Mucosa of rectum (tissue), 2 donors: ENCODE data around the gene ADGRL1.
A peak's percentile ranks its signal among the peaks of the same experiment; 100 is the strongest.

Experiments
- H3K27ac ChIP-seq, 2 donors: one replicate each; pipeline ENCODE4 v1.7.0; 2013; ENCODE audit warnings: inconsistent platforms in 2 of 2, low read depth in 2 of 2, low read length in 2 of 2
- H3K27me3 ChIP-seq, 2 donors: one replicate each; pipeline ENCODE4 v1.7.0; 2013; ENCODE audit warnings: low read length in 2 of 2; ENCODE audit not compliant: control insufficient read depth in 2 of 2, insufficient read depth in 2 of 2
- H3K36me3 ChIP-seq, 2 donors: one replicate each; pipeline ENCODE4 v1.7.0; 2013; ENCODE audit warnings: low read length in 2 of 2; ENCODE audit not compliant: control insufficient read depth in 2 of 2, insufficient read depth in 2 of 2
- H3K4me1 ChIP-seq, 2 donors: one replicate each; pipeline ENCODE4 v1.7.0; 2013; ENCODE audit warnings: low read length in 2 of 2, mild to moderate bottlenecking in 1 of 2; ENCODE audit not compliant: control insufficient read depth in 2 of 2, insufficient read depth in 2 of 2
- H3K4me3 ChIP-seq, 2 donors: one replicate each; pipeline ENCODE4 v1.7.0; 2013; ENCODE audit warnings: low read length in 2 of 2
- H3K9ac ChIP-seq, 2 donors: one replicate each; pipeline ENCODE4 v1.7.0; 2013; ENCODE audit warnings: low read length in 2 of 2, low read depth in 1 of 2, mild to moderate bottlenecking in 1 of 2
- H3K9me3 ChIP-seq, 2 donors: one replicate each; pipeline ENCODE4 v1.7.0; 2013; ENCODE audit warnings: low read length in 2 of 2; ENCODE audit not compliant: control insufficient read depth in 2 of 2
- donor health status: healthy.
- donor health status: Normal muscosa, but diverticular disease.

The ADGRL1 gene

DNA sequence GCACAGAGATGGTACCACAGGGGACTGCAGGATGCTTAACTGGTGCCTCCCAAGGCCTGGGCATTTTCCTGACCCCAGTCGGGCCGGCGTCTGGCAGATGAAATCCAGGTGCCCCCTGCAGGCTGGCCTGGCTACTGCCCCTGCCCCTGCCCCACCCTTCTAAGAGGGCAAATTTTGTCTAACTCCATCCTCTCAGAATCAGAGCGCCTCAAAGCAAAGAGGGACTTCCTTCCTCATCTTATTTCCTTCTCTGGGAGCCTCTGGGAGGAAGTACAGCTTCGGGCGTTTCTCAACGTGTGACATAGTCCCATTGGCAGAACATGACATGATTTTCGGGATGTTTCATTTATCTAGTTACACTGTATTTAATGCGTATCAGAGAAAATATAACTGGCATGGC, 91.1 kb downstream of the ADGRL1 start:
- H3K36me3 ChIP-seq = no peaks in the 10 kb centered on the region
- H3K4me1 ChIP-seq = peaks cover 29 to 39% of the 10 kb centered on the region in 2 donors
- H3K27me3 ChIP-seq = no peaks in the 10 kb centered on the region
- no peaks in the 10 kb centered on the region for H3K9me3 ChIP-seq
- H3K9ac ChIP-seq = no peak overlapping the region
- no peak overlapping the region for H3K27ac ChIP-seq
- no peak overlapping the region for H3K4me3 ChIP-seq

DNA sequence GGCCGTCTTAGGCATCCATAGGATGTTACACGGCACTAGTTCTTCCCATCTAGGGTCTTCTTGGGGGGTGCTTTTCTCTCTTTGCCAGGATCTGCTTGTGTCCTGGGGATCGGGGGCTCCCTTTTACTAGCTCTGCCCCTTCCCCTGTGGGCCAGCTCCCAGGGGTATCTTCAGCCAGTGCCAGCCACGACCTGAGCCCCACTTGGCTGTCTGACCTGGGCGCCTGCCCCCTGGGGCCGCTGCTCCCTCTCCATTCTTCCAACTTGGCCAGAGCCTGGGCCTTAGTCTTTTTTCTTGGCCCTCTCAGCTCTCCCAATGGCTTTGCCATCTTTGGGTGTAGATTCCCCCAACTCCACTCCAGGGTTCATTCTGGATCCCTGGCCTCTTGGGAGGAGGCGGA, 91.5 kb downstream of the ADGRL1 start:
- Histone ChIP-seq H3K4me3 (no peak overlapping the region), H3K27me3 (no peaks in the 10 kb centered on the region), H3K27ac (no peak overlapping the region), H3K9ac (no peak overlapping the region), H3K9me3 (no peaks in the 10 kb centered on the region), H3K4me1 (peaks cover 29 to 39% of the 10 kb centered on the region in 2 donors), H3K36me3 (no peaks in the 10 kb centered on the region)

DNA sequence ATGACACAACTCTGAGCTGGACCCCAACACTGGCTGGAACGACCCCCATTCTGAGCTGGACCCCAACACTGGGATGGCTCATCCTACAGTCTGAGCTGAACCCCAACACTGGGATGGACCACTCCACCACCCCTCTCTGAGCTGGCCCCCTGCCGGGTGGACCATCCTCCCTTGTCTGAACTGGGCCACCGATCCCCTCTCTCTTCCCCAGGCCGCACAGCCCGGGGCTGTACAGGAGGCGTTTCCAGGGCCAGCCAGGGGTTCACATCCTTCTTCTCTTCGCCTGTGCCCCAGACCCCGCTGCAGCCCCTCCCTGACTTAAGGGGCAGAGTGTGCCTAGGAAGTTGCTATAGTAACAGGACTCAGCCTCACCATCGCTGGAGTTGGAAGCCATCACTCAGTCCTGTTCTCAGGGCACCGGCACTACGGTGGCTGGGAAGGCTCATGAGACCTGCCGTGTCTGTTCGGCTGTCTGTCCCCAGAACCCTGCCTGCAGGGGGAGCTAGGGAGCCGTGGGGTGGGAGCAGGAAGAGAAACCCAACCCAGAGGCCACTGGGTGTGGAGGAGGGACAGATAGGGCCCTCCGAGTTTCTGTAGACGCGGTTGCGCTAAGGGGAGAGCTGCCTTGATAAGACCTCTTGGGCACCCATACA, 92.1 kb downstream of the ADGRL1 start:
- peak overlapping the region in 1 of 2 donors; percentile 65 for H3K27ac ChIP-seq
- no peak overlapping the region for H3K4me3 ChIP-seq
- peaks cover 27 to 35% of the 10 kb centered on the region in 2 donors for H3K4me1 ChIP-seq
- H3K9ac ChIP-seq = no peak overlapping the region
- H3K27me3 ChIP-seq = no peaks in the 10 kb centered on the region
- no peaks in the 10 kb centered on the region for H3K36me3 ChIP-seq
- H3K9me3 ChIP-seq = no peaks in the 10 kb centered on the region

DNA sequence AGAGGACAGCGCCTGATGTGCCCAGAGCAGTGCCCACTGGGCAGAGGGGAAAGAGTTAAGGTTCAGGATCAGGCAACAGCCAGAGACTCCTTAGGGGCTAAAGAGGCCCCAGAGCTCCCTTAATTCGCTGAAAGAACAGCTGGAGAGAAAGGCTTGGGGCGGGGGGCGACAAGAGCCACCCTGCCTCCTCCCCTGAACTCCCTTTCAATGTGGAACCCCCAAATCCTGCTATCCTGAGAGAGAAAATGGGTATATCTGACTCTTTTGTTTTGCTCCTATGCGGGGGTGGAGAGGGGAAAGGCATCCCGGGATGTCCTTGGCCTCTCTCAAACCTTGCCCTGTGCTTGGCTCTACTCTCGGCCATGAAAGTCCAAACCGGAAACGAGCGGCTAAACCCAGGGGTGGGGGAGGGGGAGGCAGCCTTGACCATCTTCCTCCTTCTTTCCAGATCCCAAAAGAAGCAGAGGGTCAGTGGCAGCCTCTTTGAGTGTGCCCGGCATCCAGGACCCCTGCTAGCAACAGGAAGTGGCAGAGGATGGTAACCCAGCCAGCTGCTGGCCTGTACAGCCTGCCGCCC, 93.1 kb downstream of the ADGRL1 start:
- Histone ChIP-seq H3K27me3 (no peaks in the 10 kb centered on the region), H3K4me3 (peak overlapping the region in 1 of 2 donors; percentile 26), H3K36me3 (no peaks in the 10 kb centered on the region), H3K27ac (peak overlapping the region; percentile 50 to 65), H3K4me1 (peaks cover 19 to 28% of the 10 kb centered on the region in 2 donors), H3K9ac (peak overlapping the region in 1 of 2 donors; percentile 50), H3K9me3 (no peaks in the 10 kb centered on the region)

DNA sequence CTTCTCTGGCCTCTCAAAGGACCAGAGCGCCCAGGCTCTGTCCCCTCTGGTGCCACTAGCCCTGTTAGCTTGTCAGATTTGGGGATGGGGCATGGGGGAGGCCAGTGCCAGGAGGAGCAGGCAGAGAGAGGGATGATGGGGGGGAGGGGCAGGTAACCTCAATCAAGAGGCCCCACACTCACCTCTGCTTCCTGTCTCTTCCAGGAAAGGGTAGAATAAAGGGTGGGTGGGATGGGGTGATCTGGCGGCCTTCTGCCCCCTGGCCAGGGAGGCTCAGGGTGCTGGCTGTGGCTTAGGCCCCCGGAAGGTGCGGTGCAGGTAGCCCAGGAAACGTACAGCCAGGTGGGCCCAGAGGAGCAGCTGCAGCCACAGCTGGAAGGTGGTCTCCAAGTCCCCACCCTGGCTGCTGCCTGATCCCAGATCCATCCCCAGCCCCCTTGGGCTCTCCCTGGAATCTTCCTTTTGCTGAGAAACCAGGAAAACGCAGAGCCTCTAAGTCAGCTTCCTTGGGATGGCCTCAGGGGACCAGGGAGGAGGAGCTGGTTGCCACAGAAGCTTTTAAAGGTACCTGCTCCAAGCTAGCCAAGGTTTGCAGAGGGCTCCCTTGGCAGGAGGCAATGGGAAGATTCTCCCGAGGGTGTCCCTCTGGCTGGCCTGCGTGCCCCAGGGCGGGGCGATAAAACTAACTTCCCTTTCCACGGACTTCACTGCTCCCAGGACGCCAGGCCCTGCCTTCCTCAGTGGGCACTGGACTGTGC, 93.7 kb downstream of the ADGRL1 start:
- Histone ChIP-seq H3K36me3 (no peaks in the 10 kb centered on the region), H3K27me3 (no peaks in the 10 kb centered on the region), H3K27ac (peak overlapping the region; percentile 35 to 65), H3K9ac (peak overlapping the region in 1 of 2 donors; percentile 50), H3K4me3 (no peak overlapping the region), H3K9me3 (no peaks in the 10 kb centered on the region), H3K4me1 (peaks cover 19 to 28% of the 10 kb centered on the region in 2 donors)

DNA sequence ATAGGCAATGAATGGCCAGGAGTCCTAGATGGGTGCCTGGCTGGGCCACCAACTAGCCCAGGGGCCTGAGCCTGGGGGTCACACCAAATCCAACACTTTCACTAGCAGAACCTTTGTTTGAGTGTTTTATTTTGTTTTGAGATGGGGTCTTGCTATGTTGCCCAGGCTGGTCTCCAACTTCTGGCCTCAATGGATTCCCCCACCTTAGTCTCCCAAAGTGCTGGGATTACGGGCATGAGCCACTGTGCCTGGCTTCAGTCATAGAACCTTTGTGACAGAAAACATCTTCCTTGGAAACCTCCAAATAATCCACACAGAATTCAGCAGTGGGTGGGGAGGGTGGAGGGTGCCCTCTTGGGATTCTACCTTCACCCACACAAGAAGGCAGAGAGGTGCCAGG, 94.5 kb downstream of the ADGRL1 start:
- peaks cover 14 to 21% of the 10 kb centered on the region in 2 donors for H3K4me1 ChIP-seq
- H3K27me3 ChIP-seq = no peaks in the 10 kb centered on the region
- H3K36me3 ChIP-seq = no peaks in the 10 kb centered on the region
- H3K9ac ChIP-seq = no peak overlapping the region
- no peak overlapping the region for H3K4me3 ChIP-seq
- H3K27ac ChIP-seq = no peak overlapping the region
- H3K9me3 ChIP-seq = no peaks in the 10 kb centered on the region

DNA sequence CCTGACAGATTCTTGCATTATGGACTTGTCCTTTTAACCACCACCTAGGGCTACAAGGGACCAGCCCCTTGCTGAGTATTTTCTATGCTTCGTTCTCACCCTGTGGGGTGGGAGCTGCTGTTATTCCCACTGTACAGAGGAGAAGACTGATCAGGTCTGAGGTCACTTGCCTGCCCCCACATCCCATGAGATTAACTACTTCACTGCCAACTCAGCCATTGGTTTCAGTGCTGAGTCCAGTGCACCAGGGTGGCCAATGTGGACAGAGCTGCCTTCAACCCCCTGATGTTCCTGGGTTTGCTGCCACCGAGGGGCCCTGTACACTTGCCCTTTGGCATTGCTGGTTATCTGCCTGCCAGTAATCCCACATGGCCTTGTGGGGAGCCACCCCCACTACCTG, 95.3 kb downstream of the ADGRL1 start:
- no peaks in the 10 kb centered on the region for H3K36me3 ChIP-seq
- no peak overlapping the region for H3K4me3 ChIP-seq

DNA sequence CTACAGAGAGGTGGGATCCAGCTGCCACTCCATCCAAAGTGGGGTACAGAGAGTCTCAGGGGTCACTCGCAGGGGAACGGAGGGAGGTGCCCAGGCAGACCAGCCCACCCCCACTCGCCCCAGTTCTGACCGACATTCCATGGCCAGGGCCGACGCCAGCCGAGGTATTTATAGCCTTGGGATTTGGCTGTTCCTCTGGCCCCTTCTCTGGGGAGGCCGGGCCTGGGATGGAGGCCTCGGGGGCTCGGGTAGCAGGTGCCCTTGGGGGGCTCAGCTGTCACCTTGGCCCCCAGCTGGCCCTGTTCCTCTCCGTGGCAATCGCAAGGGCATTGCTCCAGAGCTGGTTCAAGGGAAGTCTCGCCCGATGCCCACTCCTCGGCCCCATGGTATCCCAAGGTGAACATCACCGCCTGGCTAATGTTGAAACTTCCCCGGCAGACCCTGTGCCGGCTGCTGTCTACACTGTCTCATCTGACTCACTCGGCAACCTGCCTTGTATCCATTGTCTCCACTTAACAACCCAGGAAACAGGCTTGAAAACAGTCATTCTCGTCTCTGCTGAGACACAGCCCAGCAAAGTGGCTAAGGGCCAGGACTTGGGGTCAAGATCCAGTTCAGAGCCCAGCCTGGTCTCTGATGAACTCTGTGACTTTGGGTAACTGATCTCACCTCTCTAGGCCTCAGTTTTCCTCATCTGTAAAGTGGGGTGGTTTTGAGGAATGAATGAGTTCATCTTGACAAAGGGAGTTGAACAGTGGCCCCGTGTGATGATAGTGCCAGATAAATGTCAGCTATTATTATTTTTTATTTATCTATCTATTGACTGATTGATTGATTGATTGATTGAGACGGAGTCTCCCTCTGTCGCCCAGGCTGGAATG, 98.1 kb downstream of the ADGRL1 start:
- Histone ChIP-seq H3K9me3 (no peaks in the 10 kb centered on the region), H3K4me1 (peaks cover 2 to 15% of the 10 kb centered on the region in 2 donors), H3K27ac (no peak overlapping the region), H3K4me3 (no peak overlapping the region), H3K36me3 (peaks cover 5 to 7% of the 10 kb centered on the region in 2 donors), H3K27me3 (no peaks in the 10 kb centered on the region), H3K9ac (no peak overlapping the region)

More for the DNA sequence above, 95.3 kb downstream of the ADGRL1 start:
- no peak overlapping the region for H3K27ac ChIP-seq
- no peaks in the 10 kb centered on the region for H3K9me3 ChIP-seq
- H3K9ac ChIP-seq = no peak overlapping the region
- H3K4me1 ChIP-seq = peaks cover 16 to 18% of the 10 kb centered on the region in 2 donors
- H3K27me3 ChIP-seq = no peaks in the 10 kb centered on the region

DNA sequence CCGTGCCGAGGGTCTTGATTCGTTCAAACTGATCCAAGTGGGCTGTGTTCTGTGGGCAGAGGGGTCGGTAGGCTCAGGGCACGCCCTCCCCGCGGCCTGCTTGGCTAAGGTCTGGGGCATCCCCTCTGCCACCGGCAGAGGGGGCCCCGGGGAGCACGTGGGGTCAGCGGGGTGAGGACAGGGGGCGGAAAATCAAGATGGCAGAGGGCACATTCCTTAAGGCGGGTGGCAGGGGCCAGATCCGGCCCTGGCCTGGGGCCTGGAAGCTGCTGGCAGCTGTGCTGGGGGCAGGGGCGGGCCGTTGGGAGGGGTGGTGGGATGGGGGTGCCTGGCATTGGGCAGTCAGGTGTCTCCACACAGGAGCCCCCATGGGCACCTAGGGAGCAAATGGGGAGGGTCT, 99.1 kb downstream of the ADGRL1 start:
- Histone ChIP-seq H3K4me3 (no peak overlapping the region), H3K27ac (no peak overlapping the region), H3K9ac (no peak overlapping the region), H3K9me3 (no peaks in the 10 kb centered on the region), H3K36me3 (peaks cover 12 to 15% of the 10 kb centered on the region in 2 donors), H3K4me1 (peaks cover 0 to 9% of the 10 kb centered on the region in 2 donors), H3K27me3 (no peaks in the 10 kb centered on the region)
